ENCODE measurements around the gene COL12A1. TPM values are rescaled to one million over a fixed set of nuclear protein-coding genes. Genes with fewer than 3 reads are reported as not detected.
A peak's percentile ranks its signal among the peaks of the same experiment; 100 is the strongest.

The COL12A1 gene
- total RNA-seq, 2 experiments from 2014 or later, result not detected

DNA sequence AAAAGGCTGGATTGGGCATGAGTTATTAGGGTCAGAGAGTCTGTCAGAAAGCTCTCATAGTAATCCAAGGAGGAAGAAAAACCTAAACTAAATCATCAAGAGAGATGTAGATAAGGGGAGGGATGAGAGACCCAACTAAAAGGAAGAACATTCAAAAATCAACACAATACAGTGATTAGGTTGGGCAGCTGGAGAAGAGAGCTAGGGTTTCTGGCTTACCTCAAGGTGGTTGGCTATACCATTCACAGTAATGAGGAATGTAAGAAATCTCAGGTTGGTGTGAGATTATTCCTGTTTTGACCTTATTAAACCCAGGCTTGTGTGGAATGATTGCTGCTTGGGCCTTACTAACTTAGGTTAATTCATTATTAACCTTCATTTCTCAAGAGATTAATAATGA is 44.0 kb upstream of the COL12A1 start:
- BruUV-seq (replicated peaks), result no TSS peak
- ChIA-PET POLR2A (interaction anchor here (0.6 to 1.4 kb wide), 5 partner anchors 12 to 536 kb away, joined by 3 to 4 read pairs (median 3); no protein-coding TSS in a partner anchor), CTCF (ENCODE audit: unreplicated experiment) (no interaction called here)
- Histone ChIP-seq H4K20me1 (ENCODE audit: insufficient read depth, low read length) (no peaks in the 10 kb centered on the region), H3K36me3 (ENCODE audit: insufficient read depth, low read length) (peaks cover 10% of the 10 kb centered on the region; the same call in 1 of the 2 replicates), H3K9me2 (ENCODE audit: insufficient read depth, low read length) (no peaks in the 10 kb centered on the region), H3K9me3 (ENCODE audit: low read length) (no peaks in the 10 kb centered on the region), H3K27ac (ENCODE audit: low read depth, low read length, poor library complexity, severe bottlenecking) (no peak overlapping the region), H3K4me3 (ENCODE audit: low read depth, low read length, poor library complexity, severe bottlenecking) (no peak overlapping the region), H3K4me1 (ENCODE audit: insufficient read depth, low read length, poor library complexity, severe bottlenecking) (no peaks in the 10 kb centered on the region), H3K4me2 (ENCODE audit: low read length) (no peak overlapping the region), H2AFZ (ENCODE audit: low read length) (no peak overlapping the region), H3K79me2 (ENCODE audit: insufficient read depth, low read depth, low read length) (no peaks in the 10 kb centered on the region)
- intact Hi-C loops (cut with micrococcal nuclease; ENCODE audit: unreplicated experiment), result no loop called here
- DNase-seq (ENCODE audit: low spot score), result no peak
- TF ChIP-seq, protein P1, sequence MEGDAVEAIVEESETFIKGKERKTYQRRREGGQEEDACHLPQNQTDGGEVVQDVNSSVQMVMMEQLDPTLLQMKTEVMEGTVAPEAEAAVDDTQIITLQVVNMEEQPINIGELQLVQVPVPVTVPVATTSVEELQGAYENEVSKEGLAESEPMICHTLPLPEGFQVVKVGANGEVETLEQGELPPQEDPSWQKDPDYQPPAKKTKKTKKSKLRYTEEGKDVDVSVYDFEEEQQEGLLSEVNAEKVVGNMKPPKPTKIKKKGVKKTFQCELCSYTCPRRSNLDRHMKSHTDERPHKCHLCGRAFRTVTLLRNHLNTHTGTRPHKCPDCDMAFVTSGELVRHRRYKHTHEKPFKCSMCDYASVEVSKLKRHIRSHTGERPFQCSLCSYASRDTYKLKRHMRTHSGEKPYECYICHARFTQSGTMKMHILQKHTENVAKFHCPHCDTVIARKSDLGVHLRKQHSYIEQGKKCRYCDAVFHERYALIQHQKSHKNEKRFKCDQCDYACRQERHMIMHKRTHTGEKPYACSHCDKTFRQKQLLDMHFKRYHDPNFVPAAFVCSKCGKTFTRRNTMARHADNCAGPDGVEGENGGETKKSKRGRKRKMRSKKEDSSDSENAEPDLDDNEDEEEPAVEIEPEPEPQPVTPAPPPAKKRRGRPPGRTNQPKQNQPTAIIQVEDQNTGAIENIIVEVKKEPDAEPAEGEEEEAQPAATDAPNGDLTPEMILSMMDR (conservative IDR thresholded peaks at IDR 0.05; ENCODE audit: low read length), result no peak

DNA sequence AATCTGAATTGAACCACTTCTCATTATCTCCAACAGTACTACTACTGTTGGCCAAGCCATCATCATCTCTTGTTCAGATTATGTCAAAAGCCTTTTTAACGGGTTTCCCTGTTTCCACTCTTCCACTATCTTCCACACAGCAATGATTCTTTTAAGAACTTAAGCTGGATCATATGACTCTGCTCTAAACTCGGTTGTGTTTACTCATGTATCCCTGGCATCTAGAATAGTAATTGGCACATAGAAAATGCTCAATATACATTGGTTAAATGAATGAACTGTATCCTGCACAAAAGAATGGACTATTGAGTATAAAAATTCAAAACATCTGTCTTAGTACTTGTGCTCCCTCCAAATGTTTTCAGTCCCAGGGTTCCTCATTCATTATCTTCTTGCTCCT is 40.5 kb upstream of the COL12A1 start:
- Histone ChIP-seq H3K4me3 (ENCODE audit: low read depth, low read length, poor library complexity, severe bottlenecking) (no peak overlapping the region), H3K4me2 (ENCODE audit: low read length) (no peak overlapping the region), H4K20me1 (ENCODE audit: insufficient read depth, low read length) (no peaks in the 10 kb centered on the region), H2AFZ (ENCODE audit: low read length) (no peak overlapping the region), H3K27ac (ENCODE audit: low read depth, low read length, poor library complexity, severe bottlenecking) (no peak overlapping the region), H3K9me3 (ENCODE audit: low read length) (no peaks in the 10 kb centered on the region), H3K79me2 (ENCODE audit: insufficient read depth, low read depth, low read length) (peaks cover 22% of the 10 kb centered on the region), H3K4me1 (ENCODE audit: insufficient read depth, low read length, poor library complexity, severe bottlenecking) (peaks cover 7% of the 10 kb centered on the region), H3K36me3 (ENCODE audit: insufficient read depth, low read length) (peaks cover 7% of the 10 kb centered on the region), H3K9me2 (ENCODE audit: insufficient read depth, low read length) (no peaks in the 10 kb centered on the region)
- intact Hi-C loops (cut with micrococcal nuclease; ENCODE audit: unreplicated experiment), result no loop called here
- DNase-seq (ENCODE audit: low spot score), result no peak
- no peak for TF ChIP-seq EZH2phosphoT487 (IDR thresholded peaks at IDR 0.05; ENCODE audit: borderline replicate concordance, low read depth, low read length)
- TF ChIP-seq, protein P1 (conservative IDR thresholded peaks at IDR 0.05; ENCODE audit: low read length), result no peak
- ChIA-PET CTCF (ENCODE audit: unreplicated experiment) (no interaction called here), POLR2A (no interaction called here)
- no TSS peak for BruUV-seq (replicated peaks)

DNA sequence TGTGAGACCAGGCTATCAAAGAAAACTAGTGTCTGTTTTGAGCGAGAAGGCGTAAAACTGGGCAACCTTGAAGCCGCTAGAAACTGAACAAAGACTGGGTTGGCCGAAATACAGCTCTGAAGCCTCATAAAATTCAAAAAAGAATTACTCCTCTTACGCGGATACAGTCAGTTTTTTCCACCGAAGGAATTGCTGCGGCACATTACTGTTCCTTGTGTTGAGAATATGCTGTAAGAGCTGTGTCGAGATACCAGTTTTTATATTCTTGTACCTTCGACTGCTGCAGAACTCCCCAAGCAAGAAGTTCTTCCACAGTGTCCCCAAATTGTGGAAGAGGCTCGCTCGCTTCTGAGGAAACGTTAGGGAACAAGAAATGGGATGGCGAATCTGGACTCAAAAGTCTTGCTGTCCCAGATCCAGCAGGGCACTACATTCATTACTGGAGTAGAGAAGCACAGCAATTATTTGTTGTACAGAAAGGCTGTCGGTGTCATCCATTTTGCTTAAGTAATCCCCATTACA is 38.3 kb upstream of the COL12A1 start:
- peak overlapping the region; percentile 92 for H2AFZ ChIP-seq (ENCODE audit: low read length)
- H3K79me2 ChIP-seq (ENCODE audit: insufficient read depth, low read depth, low read length), result peaks cover 37% of the 10 kb centered on the region
- H4K20me1 ChIP-seq (ENCODE audit: insufficient read depth, low read length), result no peaks in the 10 kb centered on the region
- TF ChIP-seq, protein P1 (conservative IDR thresholded peaks at IDR 0.05; ENCODE audit: low read length), result no peak
- no peak for TF ChIP-seq EZH2phosphoT487 (IDR thresholded peaks at IDR 0.05; ENCODE audit: borderline replicate concordance, low read depth, low read length)
- H3K9me3 ChIP-seq (ENCODE audit: low read length), result no peaks in the 10 kb centered on the region
- TSS peak; percentile 99 for BruUV-seq (replicated peaks)
- POLR2A ChIA-PET, result interaction anchor here (0.8 to 2.0 kb wide), 13 partner anchors 9 to 358 kb away, joined by 3 to 13 read pairs (median 6); partner anchors contain the start of genes SENP6 and TMEM30A
- H3K9me2 ChIP-seq (ENCODE audit: insufficient read depth, low read length), result no peaks in the 10 kb centered on the region
- H3K4me2 ChIP-seq (ENCODE audit: low read length), result peak overlapping the region; percentile 79
- peaks cover 13% of the 10 kb centered on the region for H3K4me1 ChIP-seq (ENCODE audit: insufficient read depth, low read length, poor library complexity, severe bottlenecking)
- peaks cover 30% of the 10 kb centered on the region for H3K36me3 ChIP-seq (ENCODE audit: insufficient read depth, low read length)
- intact Hi-C loops (cut with micrococcal nuclease; ENCODE audit: unreplicated experiment), result loop anchor here (5.0 kb wide), 1 partner anchor 358 kb away; the partner anchor contains the start of gene SENP6
- no peak for DNase-seq (ENCODE audit: low spot score)
- CTCF ChIA-PET (ENCODE audit: unreplicated experiment), result interaction anchor here (1.3 kb wide), 1 partner anchor 40 kb away, joined by 5 read pairs; no protein-coding TSS in a partner anchor
- H3K27ac ChIP-seq (ENCODE audit: low read depth, low read length, poor library complexity, severe bottlenecking), result no peak overlapping the region
- peak overlapping the region; percentile 97 for H3K4me3 ChIP-seq (ENCODE audit: low read depth, low read length, poor library complexity, severe bottlenecking)
